CD4-positive, alpha-beta T cell treated with Interleukin-21 for 1 hour (primary cell): Measurements from ENCODE around the gene SLC17A3.
A peak's percentile ranks its signal among the peaks of the same experiment; 100 is the strongest.

Source experiments
- DNase-seq: peaks from one replicate; pipeline ENCODE4 v3.0.0-alpha.2; 2020

SLC17A3 gene

DNA sequence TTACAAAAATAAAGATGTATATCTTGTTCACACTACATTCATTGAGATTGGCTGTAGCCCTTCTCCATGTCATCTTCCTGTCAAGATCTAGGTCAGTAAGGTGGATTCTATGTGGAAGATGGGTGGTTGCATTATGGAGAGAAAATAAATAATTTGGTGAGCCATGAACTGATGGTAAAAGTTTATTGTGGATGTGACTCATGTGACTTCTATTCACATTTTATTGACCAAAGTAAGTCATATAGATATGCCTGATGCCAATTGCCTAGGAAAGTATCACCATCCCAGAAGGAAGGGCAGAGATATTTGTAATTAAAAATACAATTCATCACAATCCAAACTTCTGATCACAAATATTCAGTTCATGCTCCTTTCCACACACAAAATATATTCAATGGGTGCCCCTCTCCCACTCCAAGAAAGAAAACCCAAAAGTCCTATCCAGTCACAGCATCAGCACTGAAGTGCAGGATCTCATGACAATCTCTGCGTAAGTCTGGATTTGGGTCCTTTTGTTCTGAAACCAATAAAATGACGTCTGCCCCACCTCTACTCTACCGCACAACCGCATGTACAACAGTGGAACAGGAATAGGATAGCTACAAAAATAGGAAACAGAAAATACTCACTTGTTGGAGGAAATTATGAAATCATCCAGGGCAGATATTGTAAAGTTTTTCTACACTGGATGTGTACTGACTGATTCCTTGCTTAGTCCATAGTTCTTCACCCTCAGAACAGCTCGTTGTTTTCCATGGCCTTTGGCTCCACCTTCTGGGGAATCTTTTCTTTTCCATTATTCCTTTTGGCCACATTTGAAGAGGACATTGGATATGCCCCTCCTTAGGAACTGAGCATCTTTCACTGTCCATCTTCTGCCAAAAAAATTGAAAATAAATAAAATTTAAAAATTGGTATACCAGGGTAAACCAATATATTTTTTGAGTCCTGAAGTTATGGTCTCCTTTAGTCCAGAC lies 16.1 kb upstream of the SLC17A3 start:
- peak; percentile 31 for DNase-seq

- no peak for DNase-seq
Measured at GRCh38 chr6:25888626-25889025, 14.6 kb upstream of the SLC17A3 start.

DNA sequence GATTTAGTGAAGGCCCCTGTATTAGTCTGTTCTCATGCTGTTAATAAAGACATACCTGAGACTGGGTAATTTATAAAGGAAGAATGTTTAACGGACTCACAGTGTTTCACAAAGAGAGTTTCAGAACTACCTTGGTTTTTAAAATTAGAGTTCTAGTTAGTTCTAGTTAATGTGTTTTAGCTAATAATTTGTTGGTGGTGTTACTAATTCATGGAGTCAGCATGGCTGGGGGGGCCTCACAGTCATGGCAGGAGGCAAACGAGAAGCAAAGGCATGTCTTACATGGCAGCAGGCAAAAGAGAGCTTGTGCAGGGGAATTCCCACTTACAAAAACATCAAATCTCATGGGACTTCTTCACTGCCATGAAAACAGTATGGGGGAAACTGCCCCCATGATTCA lies 12.0 kb upstream of the SLC17A3 start:
- DNase-seq = no peak

DNA sequence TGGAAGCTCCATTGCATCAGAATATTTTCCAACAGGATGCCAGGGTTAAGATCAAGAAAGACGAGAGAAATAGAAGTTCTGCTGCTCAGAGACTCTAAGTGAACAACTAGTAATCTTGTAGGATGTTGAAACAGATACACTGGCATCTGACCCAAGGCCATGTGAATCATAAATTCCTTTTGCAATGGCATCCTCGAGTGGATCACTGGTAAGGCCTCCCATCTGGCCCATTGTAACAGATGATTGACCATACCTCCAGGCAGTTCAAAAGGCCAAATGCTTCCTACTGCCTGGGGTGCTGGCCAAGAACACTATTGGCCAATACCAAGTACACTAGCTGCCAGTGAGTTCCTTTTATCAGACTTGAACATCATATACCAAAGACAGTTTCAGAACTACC lies 9.9 kb upstream of the SLC17A3 start:
- DNase-seq = no peak

- DNase-seq = no peak
Measured at GRCh38 chr6:25883536-25883935, 9.5 kb upstream of the SLC17A3 start.

DNA sequence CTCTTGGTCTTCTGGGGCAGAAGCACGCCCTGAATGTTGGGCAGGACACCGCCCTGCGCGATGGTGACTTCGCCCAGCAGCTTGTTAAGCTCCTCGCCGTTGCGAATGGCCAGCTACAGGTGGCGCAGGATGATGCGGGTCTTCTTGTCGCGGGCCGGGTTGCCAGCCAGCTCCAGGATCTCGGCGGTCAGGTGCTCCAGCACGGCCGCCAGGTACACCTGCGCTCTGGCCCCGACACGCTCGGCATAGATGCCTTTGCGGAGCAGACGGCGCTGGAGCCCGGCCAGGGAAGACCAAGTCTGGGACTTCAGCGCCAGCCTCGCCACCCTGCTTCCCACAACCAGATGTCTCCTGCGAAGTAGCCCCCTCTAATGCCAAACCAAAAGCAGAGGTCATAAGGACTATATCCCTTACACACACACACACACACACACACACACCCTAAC lies 8.0 kb upstream of the SLC17A3 start:
- peak; percentile 73 for DNase-seq

- DNase-seq = no peak
Measured at GRCh38 chr6:25880601-25881000, 6.6 kb upstream of the SLC17A3 start.

DNA sequence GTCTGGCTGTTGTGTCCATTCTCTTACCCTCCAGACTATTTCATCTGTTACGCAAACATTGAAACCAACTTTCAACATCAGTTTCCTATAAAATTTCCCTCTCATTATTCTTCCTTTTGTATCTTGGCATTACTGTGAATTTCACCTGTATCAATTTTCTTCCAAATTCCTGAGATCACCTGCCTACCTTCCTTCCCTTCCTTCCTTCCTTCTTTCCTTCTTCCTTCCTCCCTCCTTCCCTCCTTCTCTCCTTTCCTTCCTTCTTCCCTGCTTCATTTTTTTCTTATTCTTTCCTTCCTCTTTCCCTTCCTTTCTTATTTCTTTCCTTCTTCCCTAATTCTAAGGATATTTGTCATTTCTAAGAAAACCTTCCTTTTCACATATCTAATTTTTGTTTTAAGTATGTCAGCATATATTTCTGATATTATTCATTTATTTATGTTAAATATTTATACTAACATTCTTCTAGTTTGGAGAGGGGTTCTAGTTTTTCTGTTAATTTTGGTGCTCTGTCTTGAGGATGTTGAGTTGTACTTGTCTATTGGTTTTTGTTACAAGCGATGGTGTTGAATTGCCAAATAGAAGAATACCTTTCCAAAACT lies 4.8 kb upstream of the SLC17A3 start:
- no peak for DNase-seq

DNA sequence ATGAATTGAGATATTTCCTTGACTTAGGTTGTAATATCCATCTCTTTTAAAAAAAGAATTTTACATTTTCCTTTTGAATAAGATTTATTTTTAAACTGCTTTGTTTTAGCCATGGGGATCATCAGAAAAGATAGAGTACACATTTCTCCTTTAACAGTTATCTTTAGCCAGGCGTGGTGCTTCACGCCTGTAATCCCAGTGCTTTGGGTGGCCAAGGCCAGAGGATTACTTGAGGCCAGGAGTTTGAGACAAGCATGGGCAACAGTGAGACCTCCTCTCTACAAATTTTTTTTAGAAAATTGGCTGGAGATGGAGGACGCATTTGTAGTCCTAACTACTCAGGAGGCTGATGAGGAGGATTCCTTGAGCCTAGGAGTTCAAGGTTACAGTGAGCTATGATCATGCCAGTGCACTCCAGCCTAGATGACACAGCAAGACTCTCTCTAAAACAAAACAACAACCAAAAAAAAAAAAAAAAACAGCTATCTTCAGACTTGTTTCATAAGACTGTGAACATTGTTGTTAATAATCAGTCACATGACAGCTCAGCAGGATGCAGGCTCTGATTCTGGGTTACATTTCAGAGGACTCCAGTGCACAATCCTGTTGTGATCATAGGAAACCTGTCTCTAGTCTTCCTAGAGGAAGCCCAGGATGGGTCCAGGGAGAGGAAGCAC lies 2.0 kb upstream of the SLC17A3 start:
- no peak for DNase-seq

DNA sequence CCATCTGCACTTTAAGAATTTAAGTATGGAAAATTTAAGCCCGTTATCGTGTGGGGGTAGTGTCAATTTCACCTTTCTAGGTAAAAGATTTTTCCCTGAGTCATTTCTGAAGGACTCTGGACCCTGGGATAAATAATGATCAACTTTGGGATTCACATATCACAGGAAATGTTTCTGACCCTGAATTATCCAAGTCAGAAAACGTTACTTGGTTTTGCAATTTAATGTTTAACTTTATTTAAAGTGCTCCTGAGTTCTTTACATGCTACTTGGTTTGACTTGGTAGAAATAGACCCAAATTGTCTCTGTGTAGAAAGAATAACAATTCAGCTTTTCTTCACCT lies 1.5 kb upstream of the SLC17A3 start:
- no peak for DNase-seq

DNA sequence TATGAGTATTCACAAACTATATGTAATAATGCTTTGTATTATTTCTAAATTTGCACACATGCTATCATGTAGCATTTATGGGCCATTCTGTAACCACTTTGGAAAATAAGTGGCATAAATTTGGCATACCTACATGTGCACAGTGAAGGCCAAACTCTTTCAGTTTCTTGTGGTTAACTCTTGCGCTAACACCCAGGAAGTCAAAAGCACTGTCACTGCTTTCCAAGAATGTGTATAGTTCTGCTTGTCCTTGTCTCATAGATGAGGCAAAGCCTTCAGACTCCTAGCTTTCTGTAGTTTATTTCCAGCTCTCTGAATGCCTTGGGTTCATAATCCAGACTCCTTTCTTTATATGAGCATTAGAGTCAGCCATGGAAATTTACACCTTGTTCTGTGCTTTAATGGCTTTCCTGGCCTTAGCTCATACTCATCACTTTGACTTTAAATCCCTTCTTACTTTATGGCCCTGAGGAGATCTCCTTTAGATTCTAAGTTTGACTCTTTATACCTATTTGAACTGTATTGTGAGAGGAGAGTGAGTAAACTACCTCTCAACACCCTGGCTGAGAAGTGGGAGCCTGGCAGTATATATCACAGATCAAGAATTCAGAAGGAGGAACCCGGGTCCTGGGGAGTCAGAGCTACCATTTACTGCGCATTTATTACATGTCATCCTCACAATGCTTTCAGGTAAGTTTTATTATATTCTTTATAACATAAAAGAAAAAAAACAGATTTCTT lies 949 bp upstream of the SLC17A3 start:
- DNase-seq = peak; percentile 38

DNA sequence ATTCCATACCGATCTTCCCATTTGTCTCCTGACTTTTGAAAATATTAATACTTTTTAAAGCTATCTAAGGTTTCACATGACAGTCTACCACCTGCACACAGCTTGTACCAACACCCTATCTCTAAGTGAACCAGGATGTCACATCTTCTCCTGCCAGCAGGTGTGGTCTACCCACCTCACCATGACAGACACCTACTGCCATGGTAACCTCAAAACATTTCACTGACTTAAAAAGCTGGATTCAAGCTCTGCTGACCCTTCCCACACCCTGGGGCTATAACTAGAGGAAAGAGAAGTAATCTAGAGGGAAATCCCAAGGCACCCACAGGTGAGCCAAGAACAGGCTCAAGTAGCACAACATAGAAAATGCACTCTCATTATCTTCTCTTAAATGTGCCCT lies 1.2 kb downstream of the SLC17A3 start:
- peak; percentile 69 for DNase-seq

DNA sequence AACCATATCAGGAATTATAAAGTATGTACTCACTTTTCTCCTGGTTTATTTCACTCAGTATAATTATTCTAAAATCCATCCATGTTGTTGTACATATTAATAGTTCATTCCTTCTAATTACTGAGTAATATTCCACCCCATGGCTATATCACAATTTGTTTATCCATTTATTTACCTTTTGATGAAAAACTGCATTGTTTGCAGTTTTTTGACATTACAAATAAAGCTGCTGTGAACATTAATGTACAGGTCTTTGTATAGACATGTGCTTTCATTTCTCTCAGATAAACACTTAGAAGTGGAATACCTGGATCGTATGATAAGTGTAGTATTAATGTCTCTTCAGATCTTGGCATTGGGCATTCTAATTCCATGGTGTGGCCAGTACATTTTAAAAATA lies 4.2 kb downstream of the SLC17A3 start:
- no peak for DNase-seq

- no peak for DNase-seq
Measured at GRCh38 chr6:25868436-25869183, 5.4 kb downstream of the SLC17A3 start.

DNA sequence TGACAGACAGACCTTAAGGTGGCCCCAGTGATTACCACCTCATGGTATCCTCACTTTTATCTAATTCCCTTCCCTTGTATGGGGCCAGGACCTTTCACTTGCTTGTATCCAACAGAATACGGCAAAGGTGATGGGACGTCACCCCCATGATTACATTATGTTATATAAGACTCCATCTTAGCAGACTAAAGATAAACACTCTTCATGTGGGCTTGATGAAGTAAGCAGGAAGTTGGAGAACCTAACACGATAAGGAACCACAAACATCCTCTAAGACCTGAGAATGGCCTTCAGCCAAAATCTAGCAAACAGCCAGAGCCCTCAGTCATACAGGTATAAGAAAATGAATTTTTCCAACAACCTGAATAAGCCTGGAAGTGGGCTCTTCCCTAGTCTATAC lies 8.0 kb downstream of the SLC17A3 start:
- peak; percentile 69 for DNase-seq

DNA sequence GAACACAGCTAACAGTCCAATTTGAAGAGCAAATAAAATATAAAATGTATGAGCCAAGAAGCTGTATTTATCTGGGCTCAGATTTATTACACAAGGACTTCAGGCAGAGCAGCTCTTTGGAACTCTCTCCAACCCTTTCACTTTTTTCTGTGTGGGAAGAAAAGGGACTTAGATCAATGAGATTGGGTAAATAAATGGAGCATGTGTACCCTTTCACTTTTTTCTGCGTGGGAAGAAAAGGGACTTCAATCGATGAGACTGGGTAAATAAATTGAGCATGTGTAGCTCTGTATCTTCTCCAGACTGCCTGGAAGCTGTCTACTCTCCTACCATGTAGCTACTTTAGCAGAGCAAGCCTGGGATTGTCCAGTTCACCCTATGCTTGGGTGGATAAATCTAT lies 10.7 kb downstream of the SLC17A3 start:
- DNase-seq = no peak

- no peak for DNase-seq
Measured at GRCh38 chr6:25862199-25862598, 11.8 kb downstream of the SLC17A3 start.

- DNase-seq = no peak
Measured at GRCh38 chr6:25852756-25853155, 21.3 kb downstream of the SLC17A3 start.

GRCh38 chr6:25851961-25852360 lies 22.1 kb downstream of the SLC17A3 start:
- DNase-seq = no peak

DNA sequence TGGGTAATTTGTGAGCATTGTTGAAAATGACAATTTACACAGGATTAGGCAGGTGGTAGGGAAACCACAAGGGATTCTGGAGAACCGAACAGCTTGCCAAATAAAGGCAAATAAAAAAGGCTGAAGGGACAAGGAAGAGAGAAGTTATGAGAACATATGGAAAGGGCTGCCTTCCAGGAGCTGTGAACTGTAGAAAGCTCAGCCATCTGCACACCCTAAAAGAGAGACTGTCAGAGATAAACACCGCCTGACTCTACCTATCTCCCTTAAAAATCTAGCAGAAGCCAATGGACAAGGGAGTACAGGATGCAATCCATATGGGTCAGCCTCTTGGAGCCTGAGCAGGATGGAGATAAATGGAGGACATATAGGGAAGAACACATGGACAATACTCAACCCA lies 29.5 kb downstream of the SLC17A3 start:
- no peak for DNase-seq

- no peak for DNase-seq
Measured at GRCh38 chr6:25842526-25842925, 31.5 kb downstream of the SLC17A3 start.
